ENCODE data around the gene ADAMTS4. TPM values are rescaled to one million over a fixed set of nuclear protein-coding genes. Genes with fewer than 3 reads are reported as not detected.

Gene ADAMTS4
- total RNA-seq, 1 donor from 2014 or later = 109 TPM

GRCh38 chr1:161209790-161210409 is 11.0 kb upstream of the ADAMTS4 start:
- H3K27ac ChIP-seq = no peak overlapping the region
- peak in 1 of 2 donors; percentile 87 for DNase-seq (ENCODE audit: low spot score in 2 of 2)

GRCh38 chr1:161207173-161207572 is 8.3 kb upstream of the ADAMTS4 start:
- Histone ChIP-seq H3K4me3 (no peak overlapping the region), H3K4me1 (peaks cover 5 to 10% of the 10 kb centered on the region in 2 donors), H3K27ac (peak overlapping the region; percentile 55 to 68), H3K27me3 (no peaks in the 10 kb centered on the region), H3K9me3 (no peaks in the 10 kb centered on the region), H3K36me3 (peaks cover 48 to 66% of the 10 kb centered on the region in 2 donors)
- intact Hi-C loops (cut with DNase I) = loop anchor here (10.0 kb wide), 2 partner anchors 162 to 538 kb away; partner anchors contain the start of genes DUSP12 and USF1
- DNase-seq (ENCODE audit: low spot score in 2 of 2) = peak in 1 of 2 donors; percentile 77
- TF ChIP-seq CTCF (IDR thresholded peaks at IDR 0.05) = no peak

More at GRCh38 chr1:161209790-161210409, 11.0 kb upstream of the ADAMTS4 start:
- Histone ChIP-seq H3K4me1 (no peaks in the 10 kb centered on the region), H3K4me3 (no peak overlapping the region), H3K36me3 (peaks cover 67 to 92% of the 10 kb centered on the region in 2 donors), H3K9me3 (no peaks in the 10 kb centered on the region), H3K27me3 (no peaks in the 10 kb centered on the region)
- intact Hi-C loops (cut with DNase I) = loop anchor here (10.0 kb wide), 2 partner anchors 165 to 535 kb away; partner anchors contain the start of genes DUSP12 and USF1
- peak; percentile 82 to 88 (median 84) for TF ChIP-seq CTCF (IDR thresholded peaks at IDR 0.05)

- H3K27ac ChIP-seq = peak overlapping the region; percentile 55 to 68
- H3K4me3 ChIP-seq = no peak overlapping the region
- no peaks in the 10 kb centered on the region for H3K9me3 ChIP-seq
- no peaks in the 10 kb centered on the region for H3K27me3 ChIP-seq
- intact Hi-C loops (cut with DNase I) = loop anchor here (10.0 kb wide), 2 partner anchors 162 to 538 kb away; partner anchors contain the start of genes DUSP12 and USF1
- DNase-seq (ENCODE audit: low spot score in 2 of 2) = no peak
- peaks cover 5 to 11% of the 10 kb centered on the region in 2 donors for H3K4me1 ChIP-seq
- H3K36me3 ChIP-seq = peaks cover 43 to 60% of the 10 kb centered on the region in 2 donors
- no peak for TF ChIP-seq CTCF (IDR thresholded peaks at IDR 0.05)
These were observed 7.7 kb upstream of the ADAMTS4 start for GRCh38 chr1:161206411-161207140.

- Histone ChIP-seq H3K27me3 (no peaks in the 10 kb centered on the region), H3K9me3 (no peaks in the 10 kb centered on the region), H3K4me3 (peak within 1 kb of the TSS; percentile 77 to 89), H3K4me1 (peaks cover 8 to 32% of the 10 kb centered on the region in 2 donors), H3K36me3 (peaks cover 8 to 15% of the 10 kb centered on the region in 2 donors), H3K27ac (peak within 1 kb of the TSS; percentile 92 to 97)
- TF ChIP-seq CTCF (IDR thresholded peaks at IDR 0.05) = no peak
- peak; percentile 94 to 100 for DNase-seq (ENCODE audit: low spot score in 2 of 2)
- intact Hi-C loops (cut with DNase I) = loop anchor here (1.0 to 10.0 kb wide), 6 partner anchors 24 to 543 kb away; partner anchors contain the start of genes B4GALT3, DEDD, DUSP12 and TOMM40L
These were observed 3.2 kb upstream of the ADAMTS4 start, which contains the start of gene NDUFS2 for GRCh38 chr1:161201836-161202712. NDUFS2 (plus strand) TSS chr1:161202367; CDS start chr1:161202386, 19 bp downstream.

Data from ascending aorta (tissue), 2 donors.